ENCODE measurements around the gene DNAJC6. TPM values are rescaled to one million over a fixed set of nuclear protein-coding genes. Genes with fewer than 3 reads are reported as not detected.
A peak's percentile ranks its signal among the peaks of the same experiment; 100 is the strongest.
"Not testable (repeated sequence)": the region's sequence is repeated elsewhere in the genome, so short reads cannot be mapped to it uniquely, and the experiment has no call there.

The DNAJC6 gene
- total RNA-seq, 2 donors from 2014 or later, result 13.8 to 15.4 TPM

DNA sequence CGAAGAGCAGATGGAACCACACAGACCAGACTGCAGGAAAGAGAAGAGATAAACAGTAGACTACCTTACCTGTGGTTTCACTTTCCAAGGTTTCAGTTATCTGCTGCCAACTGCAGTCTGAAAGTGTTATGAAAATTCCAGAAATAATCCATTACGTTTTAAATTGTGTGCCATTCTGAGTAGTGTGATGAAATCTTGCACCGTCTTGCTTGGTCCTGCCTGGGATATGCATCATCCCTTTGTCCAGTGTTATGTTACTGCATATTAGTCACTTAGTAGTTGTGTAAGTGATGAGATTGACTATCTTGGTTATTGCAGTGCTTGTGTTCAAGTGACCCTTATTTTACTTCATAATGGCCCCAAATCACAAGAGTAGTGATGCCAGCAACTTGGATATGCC is 33.9 kb downstream of the DNAJC6 start:
- no peak for DNase-seq
- intact Hi-C loops (cut with DNase I), result no loop called here
- ATAC-seq, result peak in 1 of 2 donors; percentile 68

DNA sequence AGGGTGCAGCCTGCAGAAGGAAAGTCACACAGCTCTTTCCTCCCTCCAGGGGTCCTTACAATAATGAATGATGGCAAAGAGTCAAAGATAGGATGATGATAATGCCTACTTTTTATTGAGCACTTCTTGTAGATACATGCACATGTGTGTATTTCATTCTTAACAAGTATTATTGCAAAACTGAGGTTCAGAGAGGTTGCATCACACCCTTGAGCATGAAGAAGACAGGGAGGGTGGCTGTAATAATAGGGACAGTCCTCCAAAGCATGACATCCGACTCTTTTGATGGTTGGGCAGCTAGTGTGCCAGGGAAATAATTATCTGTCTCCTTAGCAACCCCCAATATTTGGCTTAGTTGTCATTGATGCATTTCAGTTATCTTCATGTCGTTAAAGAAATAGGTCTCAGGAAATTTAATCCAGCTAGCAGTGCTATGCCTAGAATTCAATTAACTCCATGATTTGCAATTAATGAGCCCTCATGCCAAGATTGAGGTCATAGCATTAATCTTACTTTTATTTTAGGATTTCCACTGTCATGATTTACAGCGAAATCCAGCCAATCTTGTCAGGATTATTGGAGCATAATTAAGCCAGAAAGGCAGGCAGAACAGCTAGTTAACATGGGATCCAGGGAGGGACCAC is 35.0 kb downstream of the DNAJC6 start:
- DNase-seq, result no peak
- intact Hi-C loops (cut with DNase I), result no loop called here
- ATAC-seq, result no peak

GRCh38 chr1:65346190-65346589 is 36.8 kb downstream of the DNAJC6 start:
- DNase-seq (no peak), ATAC-seq (no peak)
- intact Hi-C loops (cut with DNase I), result no loop called here

DNA sequence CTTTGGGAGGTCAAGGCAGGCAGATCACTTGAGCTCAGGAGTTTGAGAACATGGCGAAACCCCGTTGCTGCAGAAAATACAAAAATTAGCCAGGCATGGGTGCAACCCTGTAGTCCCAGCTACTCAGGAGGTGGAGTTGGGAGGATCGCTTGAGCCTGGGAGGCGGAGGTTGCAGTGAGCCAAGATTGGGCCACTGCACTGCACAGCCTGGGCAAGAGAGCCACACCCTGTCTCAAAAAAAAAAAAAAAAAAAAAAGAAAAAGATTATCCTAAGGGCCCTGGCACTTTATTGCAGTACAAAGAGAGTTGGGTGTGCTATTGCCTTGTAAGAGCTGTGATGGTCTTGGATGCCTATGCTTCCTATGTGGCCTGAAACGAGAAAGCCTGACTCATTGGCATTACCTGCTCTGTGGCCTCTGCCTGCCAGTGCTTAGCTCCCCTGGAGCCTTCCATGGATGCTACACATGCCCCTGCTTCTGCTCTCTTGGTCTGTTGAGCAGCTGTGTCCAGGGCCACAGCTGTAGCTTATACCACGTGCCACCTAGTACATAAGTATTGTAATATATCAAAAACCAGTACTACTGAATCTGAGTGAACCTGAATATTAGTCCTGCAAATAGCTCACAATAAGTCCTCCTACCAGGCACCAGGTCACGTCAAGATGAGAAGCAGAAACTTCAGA is 45.8 kb downstream of the DNAJC6 start:
- intact Hi-C loops (cut with DNase I), result no loop called here
- ATAC-seq (no peak), DNase-seq (no peak)

GRCh38 chr1:65357291-65357960 is 48.1 kb downstream of the DNAJC6 start:
- DNase-seq, result no peak
- intact Hi-C loops (cut with DNase I), result no loop called here
- ATAC-seq, result no peak

DNA sequence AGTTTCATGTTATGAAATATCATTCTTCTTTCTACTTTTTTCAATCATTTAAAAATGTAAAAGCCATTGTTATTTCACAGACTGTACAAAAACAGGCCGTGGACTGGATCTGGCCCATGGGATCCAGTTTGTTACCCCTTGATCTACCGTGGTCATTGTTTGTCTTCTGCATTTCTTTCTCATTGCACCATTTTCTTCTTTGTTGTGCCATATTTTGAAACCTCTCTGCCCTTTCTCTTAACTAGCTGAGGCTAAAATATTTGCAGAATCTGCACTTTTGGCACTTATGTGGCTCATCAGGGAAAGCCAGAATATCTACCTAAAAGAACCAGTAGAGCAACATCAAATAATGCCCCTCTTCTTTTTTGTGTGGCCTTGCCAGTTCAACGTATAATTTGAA is 50.5 kb downstream of the DNAJC6 start:
- DNase-seq (no peak), ATAC-seq (no peak)
- intact Hi-C loops (cut with DNase I), result no loop called here

DNA sequence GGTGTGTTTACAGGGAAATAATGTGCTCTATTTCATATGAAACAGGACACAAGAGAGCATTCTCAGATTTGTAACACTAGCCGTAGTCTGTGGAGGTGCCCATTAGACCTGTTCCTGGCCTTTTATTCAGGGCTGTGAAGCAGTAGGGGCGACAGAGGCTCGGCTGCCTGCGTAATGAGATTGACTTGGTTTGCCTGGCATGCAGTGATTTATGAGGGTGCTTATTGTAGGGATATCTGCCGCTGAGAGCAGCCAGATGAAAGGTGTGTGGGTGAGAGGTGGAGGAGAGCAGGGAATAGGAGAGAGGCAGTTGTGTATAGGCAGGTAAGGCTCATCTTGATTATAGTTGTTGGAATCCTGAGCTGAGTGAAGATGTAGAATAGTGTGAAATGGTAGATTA is 51.3 kb downstream of the DNAJC6 start:
- intact Hi-C loops (cut with DNase I), result no loop called here
- no peak for ATAC-seq
- DNase-seq, result no peak

DNA sequence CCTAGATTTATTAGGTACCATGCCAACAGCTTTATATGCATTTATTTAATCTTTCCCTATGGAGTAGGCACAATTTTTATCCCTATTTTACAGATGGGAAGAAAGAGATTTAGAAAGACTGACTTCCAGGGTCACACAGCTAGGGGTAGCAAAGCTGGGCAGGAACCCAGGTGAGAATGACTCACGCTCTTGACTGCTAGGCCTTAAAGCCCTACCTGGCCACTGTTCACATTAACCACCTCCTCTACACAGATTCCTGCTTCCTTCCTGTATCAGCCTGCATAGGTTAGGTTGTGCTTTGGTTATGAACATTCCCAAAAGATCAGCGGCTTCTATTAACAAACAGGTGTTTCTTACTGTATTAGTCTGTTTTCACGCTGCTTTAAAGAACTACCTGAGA is 53.2 kb downstream of the DNAJC6 start:
- intact Hi-C loops (cut with DNase I), result no loop called here

GRCh38 chr1:65363484-65363883 is 54.1 kb downstream of the DNAJC6 start:
- DNase-seq (no peak), ATAC-seq (no peak)
- intact Hi-C loops (cut with DNase I), result no loop called here

More for the DNA sequence above, 53.2 kb downstream of the DNAJC6 start:
- no peak for ATAC-seq
- no peak for DNase-seq

DNA sequence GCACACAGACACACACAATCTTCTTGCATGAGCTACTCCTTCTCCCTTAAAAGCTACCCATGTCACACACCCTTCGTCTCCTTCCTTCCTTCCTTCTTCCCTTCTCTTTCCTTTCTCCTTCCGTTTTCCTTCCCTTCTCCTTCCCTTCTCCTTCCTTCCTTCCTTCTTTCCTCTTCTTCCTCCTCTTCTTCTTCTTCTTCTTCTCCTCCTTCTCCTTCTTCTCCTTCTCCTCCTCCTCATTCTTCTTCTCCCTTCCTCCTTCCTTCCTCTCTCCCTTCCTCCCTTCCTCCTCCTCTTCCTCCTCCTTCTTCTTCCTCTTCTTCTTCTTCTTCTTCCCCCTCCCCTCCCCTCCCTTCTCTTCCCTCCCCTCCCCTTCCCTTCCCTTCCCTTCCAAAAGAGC is 59.1 kb downstream of the DNAJC6 start:
- intact Hi-C loops (cut with DNase I), result no loop called here
- no peak for ATAC-seq

GRCh38 chr1:65371544-65371943 is 62.2 kb downstream of the DNAJC6 start:
- intact Hi-C loops (cut with DNase I), result no loop called here
- DNase-seq (no peak), ATAC-seq (peak; percentile 40 to 55)

More for the DNA sequence above, 59.1 kb downstream of the DNAJC6 start:
- DNase-seq, result no peak

DNA sequence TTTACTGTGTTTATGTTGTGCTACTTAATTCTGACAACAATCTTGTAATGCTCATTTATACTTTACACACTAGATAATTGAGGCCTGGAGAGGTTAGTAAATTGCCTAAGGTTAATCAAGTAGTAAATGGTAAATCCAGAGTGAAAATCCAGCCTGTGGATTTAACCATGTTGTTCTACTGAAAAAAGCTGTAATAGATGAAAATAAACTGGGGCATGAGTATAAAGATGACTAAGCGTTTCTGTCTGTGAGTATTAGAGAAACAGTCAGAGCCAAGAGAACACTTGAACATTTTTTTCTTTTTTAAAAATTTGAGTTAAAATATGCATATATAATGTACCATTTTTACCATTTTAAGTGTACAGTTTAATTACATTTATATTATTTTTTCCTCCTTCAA is 63.2 kb downstream of the DNAJC6 start:
- ATAC-seq (no peak), DNase-seq (no peak)
- intact Hi-C loops (cut with DNase I), result no loop called here

- ATAC-seq, result no peak
- intact Hi-C loops (cut with DNase I), result no loop called here
- DNase-seq, result no peak
Observed at GRCh38 chr1:65377496-65378246, 68.3 kb downstream of the DNAJC6 start.

DNA sequence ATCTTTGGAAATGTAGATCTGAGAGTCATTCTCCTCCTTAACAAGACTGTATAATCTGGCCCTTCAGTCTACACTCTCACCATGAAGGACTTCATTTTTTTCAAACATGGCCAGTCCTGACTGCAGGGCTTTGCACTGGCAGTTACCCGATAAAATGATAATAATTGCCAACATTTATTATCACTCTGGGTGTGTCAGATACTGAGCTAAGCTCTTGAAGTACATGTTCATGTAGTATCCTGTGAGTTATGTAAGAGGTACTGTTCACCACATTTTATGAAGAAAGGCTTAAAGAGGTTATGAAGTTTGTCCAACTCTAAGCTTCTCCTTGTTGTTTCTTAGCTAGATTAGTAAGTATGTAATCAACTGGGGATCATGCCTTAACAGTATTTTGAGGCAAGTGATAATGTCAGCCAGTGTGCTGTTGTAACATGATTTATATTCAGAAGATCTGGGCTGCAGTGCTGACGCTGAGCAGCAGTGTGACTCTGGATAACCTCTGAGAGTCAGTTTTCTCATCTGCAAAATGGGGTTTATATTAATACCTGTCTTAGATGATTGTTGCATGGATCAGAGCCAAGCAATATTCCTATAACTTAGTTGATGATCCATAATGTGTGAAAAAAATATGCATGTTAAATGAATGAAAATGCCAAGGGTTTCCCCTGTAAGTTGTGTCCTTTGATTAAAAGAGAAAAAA is 69.1 kb downstream of the DNAJC6 start:
- DNase-seq (no peak), ATAC-seq (no peak)
- intact Hi-C loops (cut with DNase I), result no loop called here

GRCh38 chr1:65384426-65384825 is 75.1 kb downstream of the DNAJC6 start:
- ATAC-seq; intact Hi-C loops (cut with DNase I); DNase-seq: not testable (repeated sequence)

GRCh38 chr1:65386439-65386838 is 77.1 kb downstream of the DNAJC6 start:
- intact Hi-C loops (cut with DNase I), result no loop called here
- DNase-seq (no peak), ATAC-seq (no peak)

DNA sequence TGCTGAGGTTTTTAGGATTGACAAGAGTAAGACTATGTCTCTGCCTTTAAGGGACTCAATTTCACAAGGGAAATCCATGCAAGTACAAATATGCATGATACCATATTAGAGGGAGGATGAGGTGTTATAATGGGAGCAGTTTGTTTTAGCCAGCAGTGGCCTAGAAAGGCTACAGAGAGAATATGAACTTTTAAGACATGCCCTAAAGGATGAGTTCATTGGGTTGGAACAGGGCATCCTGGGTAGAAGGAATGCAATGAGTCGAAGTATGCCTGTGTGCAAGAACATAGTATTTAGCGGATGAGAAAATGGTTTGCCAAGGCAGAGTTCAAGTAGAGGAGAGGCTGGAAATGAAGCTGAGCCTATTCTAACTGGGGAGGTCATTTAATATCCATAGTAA is 78.5 kb downstream of the DNAJC6 start:
- intact Hi-C loops (cut with DNase I), result no loop called here
- no peak for ATAC-seq

GRCh38 chr1:65388908-65389695 is 79.8 kb downstream of the DNAJC6 start:
- ATAC-seq, result no peak
- intact Hi-C loops (cut with DNase I), result no loop called here
- DNase-seq, result no peak

More for the DNA sequence above, 78.5 kb downstream of the DNAJC6 start:
- no peak for DNase-seq

All from left cardiac atrium (tissue), 4 donors.